NCI-H226 (cell line): Measurements from ENCODE around the gene THY1.
"Not testable (repeated sequence)": the region's sequence is repeated elsewhere in the genome, so short reads cannot be mapped to it uniquely, and the experiment has no call there.

ENCODE experiments used
- DNase-seq: peaks from one replicate; pipeline ENCODE4 v3.0.0-alpha.2; 2015

The THY1 gene

DNA sequence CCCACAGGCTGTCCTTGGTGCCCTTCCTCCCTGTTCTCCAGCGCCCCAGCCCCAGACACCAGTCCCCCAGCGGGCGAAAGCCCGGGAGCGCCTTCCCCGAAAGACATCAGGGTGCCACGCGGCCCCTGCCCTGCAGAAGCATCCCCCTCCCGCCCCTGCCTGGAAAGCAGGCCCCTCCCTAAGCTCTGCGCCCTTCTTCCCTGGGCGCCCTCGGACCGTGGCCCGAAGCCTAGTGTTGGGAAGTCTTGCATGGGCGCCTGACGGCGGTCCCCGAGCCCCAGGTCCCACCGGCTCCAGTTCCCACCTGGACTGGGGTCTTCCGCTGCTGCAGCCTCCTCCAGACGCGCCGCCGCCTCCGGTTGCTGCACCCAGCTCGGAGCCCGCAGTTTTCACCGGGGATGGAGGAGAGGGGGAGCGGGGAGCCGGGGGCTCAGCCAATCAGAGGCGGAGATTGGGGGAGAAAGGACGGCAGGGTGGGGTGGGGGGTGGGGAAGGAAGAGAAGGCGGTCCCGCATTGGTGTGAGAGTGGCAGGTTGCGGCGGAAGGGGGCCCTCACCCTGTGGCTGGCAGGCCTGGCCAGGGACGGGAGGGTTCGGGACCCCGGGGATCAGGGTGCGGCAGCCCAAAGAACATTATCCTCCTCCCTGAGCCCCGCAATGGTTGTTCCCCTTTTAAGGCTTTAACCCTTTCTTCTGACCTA is at the start of gene THY1:
THY1 (minus strand) TSS at position 364 of the 700 bp plus-strand sequence. CDS start 2,267 bp downstream, outside the sequence.
- DNase-seq: no peak

DNA sequence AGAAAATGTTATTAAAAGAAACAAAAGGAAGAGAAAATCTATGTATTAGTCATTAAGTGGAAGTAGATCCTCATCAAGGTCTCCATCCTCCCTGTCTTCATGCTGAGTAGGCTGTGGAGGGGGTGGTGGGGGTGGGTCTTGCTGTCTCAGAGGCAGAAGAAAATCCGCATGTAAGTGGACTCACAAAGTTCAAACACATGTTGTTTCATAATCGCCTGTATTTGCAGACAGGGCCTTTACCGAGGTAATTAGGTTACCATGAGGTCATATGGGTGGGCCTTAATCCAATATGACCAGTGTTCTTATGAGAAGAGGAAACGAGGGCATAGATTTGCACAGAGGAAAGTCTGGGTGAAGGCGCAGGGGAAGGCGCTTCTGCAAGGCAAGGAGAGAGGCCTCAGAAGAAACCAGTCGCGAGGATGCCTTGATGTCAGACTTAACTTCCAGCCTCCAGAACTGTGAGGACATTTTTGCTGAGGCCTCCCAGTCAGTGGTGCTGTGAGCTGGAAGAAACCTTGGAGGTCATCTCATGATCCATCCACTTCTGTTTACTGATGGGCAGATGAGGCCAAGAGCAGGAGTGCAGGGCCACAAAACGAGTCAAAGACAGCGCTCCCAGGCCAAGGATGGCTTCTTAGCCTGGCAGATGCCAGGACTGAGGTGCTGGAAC is 49.3 kb upstream of the THY1 start:
- DNase-seq: no peak

DNA sequence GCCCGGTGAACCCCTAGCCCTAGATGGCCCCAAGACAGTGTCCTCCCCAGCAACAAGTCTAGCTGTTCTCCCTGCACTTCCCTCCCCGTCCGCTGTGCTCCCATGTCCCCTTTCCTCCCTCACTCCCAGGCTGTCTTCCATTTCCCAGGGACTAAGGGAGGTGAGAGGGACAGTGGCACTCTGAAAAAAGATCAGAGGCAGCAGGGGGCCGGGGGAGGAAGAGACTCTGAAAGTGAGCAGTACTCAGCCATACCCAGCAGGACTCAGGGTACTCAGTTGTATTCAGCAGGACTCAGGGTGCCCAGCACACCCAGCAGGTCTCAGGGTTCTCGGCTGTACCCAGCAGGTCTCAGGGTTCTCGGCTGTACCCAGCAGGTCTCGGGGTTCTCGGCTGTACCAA is 48.4 kb upstream of the THY1 start:
- DNase-seq: no peak

DNA sequence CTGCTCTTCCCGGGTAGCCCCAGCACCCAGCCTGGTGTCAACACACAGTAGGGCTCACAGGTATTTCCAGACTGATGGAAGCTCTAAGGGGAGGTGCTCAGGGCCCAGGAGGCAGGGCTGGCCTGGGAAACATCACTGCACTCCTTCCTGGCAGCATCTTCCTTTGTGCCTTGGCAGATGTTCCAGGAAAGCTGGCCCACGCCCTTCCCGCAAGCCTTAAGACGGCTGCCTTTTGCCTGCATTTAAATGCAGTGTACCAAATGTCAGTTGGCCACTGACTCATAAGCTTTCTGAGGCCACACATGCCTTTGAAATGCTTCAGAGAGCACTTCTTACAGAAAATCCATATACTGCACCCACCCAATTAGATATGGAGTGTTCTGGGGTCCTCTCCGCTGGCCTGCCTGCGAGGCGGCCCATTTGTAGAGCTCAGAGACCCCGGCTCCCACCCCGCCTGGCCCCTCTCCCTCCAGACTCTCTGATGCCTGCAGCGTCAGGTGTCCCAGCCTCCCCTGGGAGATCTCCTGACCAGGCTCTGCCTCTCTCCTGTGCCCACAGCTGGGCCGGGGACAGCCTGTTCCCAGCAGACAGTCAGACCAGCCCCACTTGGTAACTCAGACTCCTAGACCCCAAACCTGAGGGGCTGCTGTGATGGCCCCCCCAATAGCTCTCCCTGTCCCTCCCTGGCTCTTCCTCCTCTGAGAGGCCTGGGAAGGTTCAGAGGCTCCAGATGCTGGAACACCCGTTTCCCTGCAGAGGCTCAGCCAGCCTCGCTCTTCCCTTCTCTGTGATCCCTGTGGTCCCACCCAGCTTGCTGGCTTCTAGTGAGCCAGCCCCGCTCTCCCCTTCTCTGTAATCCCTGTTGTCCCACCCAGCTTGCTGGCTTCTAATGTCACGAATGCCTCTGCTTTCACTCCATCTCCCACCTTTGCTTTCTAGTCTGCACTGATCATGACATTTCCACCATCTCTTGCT is 47.6 kb upstream of the THY1 start:
- peak; percentile 80 for DNase-seq

DNA sequence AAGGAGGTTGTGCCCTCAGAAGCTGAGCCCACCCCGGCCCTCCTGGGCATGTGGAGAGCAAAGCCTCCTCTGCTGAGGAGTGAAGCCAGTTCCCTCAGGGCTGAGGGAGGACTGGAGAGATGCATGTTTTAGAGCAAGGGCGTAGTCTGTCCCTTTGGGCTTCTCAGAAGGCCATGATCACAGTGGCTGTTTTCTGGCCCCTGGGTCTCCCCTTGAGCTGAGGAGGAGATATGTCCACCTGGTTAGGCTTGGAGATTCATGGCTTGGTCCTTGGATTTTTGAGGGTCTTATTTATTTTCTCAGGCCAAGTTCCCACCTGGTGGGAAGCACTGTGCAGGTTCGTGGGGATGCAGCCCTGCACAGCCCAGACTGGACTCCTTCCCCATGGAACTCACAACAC is 46.5 kb upstream of the THY1 start:
- no peak for DNase-seq

DNA sequence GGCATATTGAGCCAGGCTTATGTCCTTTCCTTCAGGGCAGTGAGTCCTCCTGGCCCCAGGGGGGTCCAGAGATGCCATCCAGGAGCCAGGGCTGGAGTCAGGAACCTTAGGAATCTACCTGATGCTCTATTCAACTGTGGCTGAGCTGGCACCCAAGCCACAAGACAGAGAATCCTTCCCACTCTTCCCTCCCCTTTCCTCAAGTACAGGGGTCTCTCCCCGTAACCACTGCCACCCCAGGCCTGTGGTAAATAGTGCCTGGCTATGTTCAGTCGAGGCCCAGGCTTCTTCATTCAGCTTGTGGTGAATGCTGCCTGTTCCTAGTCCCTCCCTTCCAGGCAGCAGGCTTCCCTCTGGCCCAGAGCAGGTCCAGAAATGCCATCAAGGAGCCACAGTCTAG is 45.5 kb upstream of the THY1 start:
- no peak for DNase-seq

DNA sequence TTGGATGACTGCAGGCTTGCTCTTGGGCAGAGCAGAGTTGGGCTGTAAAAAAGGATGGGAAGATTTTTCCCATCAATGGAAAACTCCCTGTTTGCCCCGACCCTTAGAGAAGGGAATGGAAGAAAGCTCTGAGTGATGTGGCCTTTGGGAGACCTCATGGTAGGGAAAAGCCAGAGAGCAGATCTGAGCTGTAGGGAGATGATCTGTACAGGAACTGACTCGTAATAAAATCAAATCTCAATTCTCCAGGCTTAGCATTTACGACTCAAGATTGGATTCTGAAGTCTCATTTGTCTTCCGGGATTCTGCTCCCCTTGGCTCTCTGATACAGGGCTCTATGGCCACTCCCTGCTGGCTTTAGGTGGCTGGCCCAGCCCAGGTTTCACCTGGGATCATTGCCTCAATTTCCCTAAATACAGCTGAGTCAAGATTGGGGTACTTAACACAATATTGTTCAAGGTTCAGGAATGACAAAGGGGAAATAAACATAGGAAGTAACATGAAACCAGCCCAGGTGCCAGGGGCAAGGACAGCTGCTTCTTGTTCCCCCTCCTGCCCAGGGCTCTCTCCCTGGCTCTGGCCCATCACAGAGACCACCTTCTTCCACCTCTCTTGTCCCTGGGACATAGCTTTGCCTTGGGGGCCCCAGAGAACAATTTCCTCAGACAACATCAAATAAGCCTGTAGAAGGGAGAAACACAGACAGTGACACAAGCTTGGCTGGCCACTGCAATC is 38.4 kb upstream of the THY1 start:
- DNase-seq: peak; percentile 41

DNA sequence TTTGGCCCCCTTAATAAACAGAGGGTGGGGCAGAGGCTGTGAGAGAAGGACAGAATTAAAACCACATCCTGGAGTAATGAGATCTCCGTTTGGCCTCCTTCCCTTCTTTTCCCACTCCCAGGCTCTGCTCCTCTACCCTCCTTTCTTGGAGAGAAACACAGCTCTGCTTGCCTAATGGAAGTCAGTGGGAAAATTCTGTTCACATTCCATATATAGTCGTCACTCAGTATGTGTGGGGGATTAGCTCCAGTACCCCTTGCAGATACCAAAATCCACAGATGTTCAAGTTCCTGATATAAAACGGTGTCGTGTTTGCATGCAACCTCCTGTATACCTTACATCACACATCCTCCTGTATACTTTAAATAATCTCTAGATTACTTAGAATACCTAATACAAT is 37.6 kb upstream of the THY1 start:
- DNase-seq: peak; percentile 89

DNA sequence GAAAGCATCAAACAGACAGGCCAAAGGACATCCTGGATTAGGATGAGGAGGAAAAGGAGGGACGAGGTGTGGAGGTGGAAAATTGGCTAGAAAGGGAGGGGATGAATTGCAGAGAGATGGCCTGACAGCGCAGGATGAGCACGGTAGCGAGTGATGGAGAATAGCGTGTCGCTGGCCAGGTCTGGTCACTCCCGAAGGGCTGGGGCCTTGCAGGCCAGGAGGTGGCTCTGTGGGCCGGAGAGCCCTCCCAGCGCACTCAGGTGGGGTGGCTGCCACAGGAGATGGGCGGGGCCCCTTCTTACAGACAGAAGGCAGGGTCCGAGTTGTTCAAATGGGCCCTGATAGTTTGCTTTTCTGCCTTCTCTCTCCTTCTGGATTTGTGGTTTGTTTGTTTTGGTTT is 37.1 kb upstream of the THY1 start:
- no peak for DNase-seq

DNA sequence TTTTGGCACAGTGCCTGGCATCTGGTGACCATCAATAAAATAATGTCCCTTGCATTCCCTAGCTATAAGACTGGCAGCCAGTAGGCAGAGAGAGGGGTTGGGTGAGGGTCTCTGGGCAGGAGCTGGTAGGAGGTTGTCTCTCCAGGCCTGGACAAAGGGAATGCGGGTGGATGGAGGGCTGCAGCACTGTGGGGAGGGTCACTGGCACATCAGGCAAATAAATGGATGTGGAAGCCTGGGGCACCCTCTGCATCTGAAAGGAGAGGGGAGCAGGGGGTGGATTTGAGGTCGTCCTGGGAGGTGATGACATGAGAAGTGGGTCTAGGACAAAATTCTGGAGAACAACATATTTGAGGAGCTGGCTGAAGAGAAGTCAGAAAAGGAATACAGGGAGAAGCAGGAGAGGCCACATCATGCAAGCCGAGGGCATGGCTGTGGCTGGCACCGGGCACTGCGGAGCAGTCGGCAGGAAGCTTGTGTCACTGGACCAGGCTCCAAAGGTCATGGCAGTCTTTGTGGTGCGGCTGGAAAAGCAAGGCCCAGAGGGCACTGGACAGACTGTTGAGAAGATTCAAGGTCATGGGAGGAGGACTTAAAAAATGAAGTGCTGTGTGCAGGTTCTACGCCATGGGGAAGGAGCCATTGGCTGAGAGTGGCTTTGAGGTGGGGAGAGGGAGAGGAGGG is 36.5 kb upstream of the THY1 start:
- DNase-seq: no peak

DNA sequence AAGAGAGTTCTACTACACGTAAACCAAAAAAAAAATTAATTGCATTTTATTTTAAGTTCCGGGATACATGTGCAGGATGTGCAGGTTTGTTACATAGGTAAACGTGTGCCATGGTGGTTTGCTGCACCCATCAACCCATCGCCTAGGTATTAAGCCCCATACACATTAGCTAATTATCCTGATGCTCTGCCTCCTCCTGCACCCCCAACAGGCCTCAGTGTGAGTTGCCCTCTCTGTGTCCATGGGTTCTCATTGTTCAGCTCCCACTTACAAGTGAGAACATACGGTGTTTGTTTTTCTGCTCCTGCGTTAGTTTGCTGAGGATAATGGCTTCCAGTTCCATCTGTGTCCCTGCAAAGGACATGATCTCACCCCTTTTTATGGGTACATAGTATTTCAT is 32.7 kb upstream of the THY1 start:
- not testable (repeated sequence) for DNase-seq

DNA sequence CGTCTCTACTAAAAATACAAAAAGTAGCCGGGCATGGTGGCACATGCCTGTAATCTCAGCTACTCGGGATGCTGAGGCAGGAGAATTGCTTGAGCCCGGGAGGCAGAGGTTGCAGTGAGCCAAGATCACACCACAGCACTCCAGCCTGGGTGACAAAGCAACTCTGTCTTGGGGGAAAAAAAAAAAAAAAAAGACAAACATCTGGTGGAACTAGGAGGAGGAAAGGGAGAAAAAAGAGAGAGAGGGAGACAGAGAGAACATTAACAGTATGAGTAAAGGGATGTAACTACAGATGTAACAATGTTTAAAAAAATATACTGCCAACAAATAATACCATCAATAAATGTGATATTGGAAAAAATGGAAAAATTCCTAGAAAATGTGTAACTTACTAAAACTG is 32.3 kb upstream of the THY1 start:
- DNase-seq: not testable (repeated sequence)

DNA sequence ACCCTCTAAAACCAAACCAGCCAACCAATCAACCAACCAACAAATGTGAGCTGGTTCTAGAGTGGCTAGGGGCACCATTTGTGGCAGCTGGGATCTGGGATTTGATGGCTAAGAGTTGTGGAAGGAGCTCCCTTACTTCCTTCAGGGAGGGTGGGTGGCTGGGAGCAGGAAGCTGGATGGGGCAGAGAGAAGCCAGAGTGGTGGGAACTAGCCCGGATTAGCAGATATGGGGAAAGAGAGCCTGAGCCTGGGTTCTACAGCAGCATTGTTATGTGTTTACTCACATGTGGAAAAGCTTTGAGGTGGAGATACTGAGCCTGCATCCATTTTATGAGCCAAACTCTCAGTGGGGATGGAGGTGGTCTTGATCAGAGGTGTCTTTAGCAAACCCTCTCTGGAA is 30.9 kb upstream of the THY1 start:
- DNase-seq: no peak

DNA sequence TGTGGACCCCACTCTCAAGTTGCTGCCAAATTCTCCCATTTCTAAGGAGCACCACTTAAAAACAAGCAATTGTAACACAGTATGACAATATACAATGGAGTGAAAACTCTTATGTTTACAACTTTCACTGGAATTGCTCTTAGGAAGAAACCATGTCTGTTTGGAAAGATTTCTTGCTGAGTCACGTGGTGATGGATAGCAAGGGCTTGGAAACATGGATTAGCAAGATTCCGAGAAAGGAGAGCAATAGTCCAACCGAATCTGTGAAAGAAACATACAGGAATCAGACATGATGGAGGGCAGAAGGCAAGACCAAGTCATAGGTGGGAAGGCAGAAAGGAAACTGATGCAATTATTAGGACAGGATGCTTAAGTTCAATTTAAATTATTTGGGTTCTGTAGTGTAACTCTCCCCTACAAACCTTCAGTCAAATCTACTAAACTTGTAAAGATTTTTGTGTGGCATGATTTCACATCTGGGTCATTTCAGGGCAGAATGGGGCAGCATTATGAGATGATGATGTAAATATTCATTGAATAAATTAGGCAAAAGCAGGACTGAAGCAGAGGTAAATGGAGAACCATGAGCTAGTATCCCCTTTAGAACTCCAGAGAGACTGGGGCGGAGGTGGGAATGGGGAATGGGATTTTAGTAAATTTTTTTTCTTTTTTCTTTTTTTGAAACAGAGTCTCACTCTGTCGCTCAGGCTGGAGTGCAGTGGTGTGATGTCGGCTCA is 27.8 kb upstream of the THY1 start:
- no peak for DNase-seq

DNA sequence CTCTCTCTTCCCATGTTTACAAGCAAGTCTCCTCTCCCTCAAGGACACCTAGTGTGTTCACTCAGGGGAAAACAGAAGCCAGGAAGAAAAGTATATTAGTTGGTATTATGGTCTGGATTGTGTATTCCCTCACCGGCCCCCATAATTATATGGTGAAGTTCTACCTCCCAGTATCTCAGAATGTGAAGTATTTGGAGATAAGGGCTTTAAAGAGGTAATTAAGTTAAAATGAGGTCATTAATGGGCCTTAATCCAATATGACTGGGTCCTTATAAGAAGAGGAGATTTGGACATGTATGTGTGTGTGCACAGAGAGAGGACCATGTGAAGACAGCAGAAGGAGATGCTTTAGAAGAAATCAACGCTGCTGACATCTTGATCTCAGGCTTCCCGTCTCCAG is 26.5 kb upstream of the THY1 start:
- DNase-seq: no peak

DNA sequence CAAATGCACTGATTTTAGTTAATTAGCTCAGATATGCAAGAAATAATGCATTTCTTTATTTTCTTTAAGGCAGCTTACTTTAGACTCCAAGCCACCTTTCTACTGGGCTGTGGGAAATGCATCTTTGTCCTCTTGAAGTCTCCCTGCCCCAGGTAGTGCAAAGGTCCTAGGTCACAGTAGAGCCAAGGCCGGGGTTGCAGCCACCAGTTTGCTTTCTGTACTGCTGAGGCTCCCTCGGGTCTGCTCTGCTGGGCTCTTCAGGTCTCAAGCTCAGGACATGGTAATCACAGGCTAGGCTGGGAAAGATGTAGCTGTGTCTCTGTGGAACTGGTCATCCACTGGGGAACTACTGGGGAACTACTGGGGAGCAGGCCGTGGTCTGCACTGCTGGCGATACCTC is 25.4 kb upstream of the THY1 start:
- DNase-seq: no peak

DNA sequence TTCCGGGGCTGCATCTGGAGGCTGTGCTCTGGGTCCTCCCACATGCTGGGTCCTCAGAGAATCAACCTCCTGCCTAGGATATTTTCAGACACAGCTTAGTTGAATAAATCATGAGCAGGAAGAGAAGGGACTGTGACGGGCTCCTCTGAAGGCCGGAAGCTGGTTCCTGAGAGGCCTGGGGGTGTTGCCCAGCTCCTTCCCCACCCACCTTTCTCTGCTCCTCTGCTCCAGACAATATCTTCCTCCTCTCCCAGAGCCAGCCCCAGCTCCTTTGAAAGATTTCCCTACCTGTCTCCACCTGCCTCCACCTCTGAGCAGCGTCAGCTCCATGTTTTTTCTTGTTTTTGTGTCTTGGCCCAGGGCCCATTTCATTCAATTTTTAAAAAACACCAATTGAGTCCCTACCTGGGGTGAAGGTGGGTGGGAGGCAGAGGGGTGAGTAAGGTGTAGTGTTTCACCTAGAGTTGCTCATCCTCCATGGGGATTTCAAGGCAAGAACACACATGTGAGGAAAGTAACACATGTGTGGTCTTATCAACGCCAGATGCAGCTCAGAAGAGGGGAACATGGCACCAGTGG is 24.8 kb upstream of the THY1 start:
- no peak for DNase-seq

DNA sequence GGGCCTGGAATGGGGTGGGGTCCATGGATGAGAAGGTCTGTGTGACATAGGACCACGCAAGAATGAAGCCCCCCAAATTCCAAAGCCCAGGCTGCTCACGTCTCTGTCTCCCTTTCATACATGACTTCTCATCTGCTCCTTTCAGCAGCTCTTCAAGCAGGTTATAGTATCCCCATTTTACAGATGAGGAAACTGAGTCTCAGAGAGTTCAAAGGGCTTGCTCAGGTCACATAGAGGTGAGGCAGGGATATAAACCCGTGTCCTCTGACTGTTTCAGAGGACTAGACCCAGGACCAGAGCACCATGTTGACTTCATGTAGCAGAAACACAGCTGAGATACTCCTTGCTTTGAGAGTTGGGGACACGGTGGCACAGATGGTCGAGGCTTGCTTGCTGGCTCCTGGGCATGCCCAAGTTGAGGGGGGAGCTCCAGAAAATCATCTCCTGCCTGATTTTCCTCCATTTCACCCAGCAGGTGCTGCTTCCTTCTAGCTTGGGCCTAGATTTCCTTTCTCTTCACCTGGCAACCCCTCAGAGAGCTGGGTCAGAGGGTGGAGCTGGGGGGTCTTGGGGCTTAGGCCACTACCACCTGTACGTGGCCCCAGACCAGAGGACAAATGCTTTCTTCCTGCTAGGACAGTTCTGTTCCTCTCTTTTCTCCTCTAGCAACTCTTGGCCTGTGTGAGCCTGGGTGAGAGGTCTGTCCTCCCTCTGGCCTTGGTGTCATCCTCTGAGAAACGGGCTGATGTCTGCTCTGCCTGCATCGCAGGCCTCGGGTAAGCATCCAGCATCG is 24.1 kb upstream of the THY1 start:
- DNase-seq: no peak

DNA sequence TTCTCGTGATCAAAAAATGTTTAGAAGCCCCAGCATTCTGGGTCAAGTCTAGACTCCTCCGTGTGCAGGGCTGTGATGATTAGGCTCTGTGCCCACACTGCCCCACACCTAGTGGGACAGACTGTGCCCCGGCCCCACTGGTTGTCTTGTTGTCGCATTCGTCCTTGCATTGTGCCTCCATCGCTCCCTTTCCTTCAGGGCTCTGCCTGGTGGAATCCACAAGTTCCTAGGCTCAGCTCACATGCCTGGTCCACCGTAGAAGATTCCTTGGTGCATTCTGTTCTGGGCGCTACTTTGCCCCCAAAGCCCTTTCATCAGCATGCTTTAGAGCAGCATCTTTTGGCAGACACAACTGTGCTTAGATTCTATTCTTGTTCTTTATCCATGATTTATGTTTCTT is 23.5 kb upstream of the THY1 start:
- DNase-seq: no peak

DNA sequence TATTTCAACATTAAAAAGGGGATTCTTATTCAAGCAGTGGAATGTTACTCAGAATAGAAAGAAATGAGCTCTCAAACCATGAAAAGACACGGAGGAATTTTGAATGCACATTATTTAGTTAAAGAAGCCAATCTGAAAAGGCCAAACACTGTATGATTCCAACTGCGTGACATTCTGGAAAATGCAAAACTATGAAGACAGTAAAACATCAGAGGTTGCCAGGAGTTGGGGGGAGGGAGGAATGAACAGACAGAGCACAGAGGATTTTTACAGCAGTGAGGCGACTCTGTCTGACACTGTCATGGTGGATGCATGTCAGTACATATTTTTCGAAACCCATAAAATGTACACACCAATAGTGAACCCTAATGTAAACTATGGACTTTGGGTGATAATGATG is 22.9 kb upstream of the THY1 start:
- DNase-seq: no peak
